Neuron (in vitro differentiated cells): Measurements from ENCODE around the gene EAPP.
"Not testable (repeated sequence)": the region's sequence is repeated elsewhere in the genome, so short reads cannot be mapped to it uniquely, and the experiment has no call there.

Experiments used
- H2AFZ ChIP-seq: one replicate; pipeline ENCODE4 v1.6.1; 2013; ENCODE audit warnings: low read depth, mild to moderate bottlenecking, inconsistent platforms, low read length, moderate library complexity
- H3K27me3 ChIP-seq: one replicate; pipeline ENCODE4 v1.6.1; 2013; ENCODE audit warnings: low read length; ENCODE audit not compliant: insufficient read depth
- H3K36me3 ChIP-seq: one replicate; pipeline ENCODE4 v1.6.1; 2013; ENCODE audit warnings: low read length; ENCODE audit not compliant: insufficient read depth
- H3K4me1 ChIP-seq: one replicate; pipeline ENCODE4 v1.6.1; 2013; ENCODE audit warnings: low read length; ENCODE audit not compliant: insufficient read depth
- H3K4me3 ChIP-seq: 2 replicates; pipeline ENCODE4 v1.5.1; 2013; ENCODE audit warnings: mild to moderate bottlenecking, low read length, moderate library complexity
- H3K9me3 ChIP-seq: one replicate; pipeline ENCODE4 v1.6.1; 2013; ENCODE audit warnings: low read length

EAPP gene

GRCh38 chr14:34539407-34540180, at the start of gene EAPP:
EAPP (minus strand) TSS chr14:34539701; CDS start chr14:34539628, 73 bp downstream.
- Histone ChIP-seq H3K4me1 (peaks cover 10% of the 10 kb centered on the region), H3K36me3 (peaks cover 3% of the 10 kb centered on the region), H3K9me3 (no peaks in the 10 kb centered on the region), H3K4me3 (peak within 1 kb of the TSS; percentile 89), H3K27me3 (no peaks in the 10 kb centered on the region), H2AFZ (peak within 1 kb of the TSS; percentile 63)

- Histone ChIP-seq H3K4me1 (no peaks in the 10 kb centered on the region), H3K27me3 (no peaks in the 10 kb centered on the region), H3K4me3 (no peak overlapping the region), H2AFZ (no peak overlapping the region), H3K9me3 (no peaks in the 10 kb centered on the region), H3K36me3 (peaks cover 62% of the 10 kb centered on the region)
Observed at GRCh38 chr14:34583525-34583924, 44.0 kb upstream of the EAPP start.

- H3K4me3 ChIP-seq, result no peak overlapping the region
- H3K27me3 ChIP-seq, result no peaks in the 10 kb centered on the region
- no peak overlapping the region for H2AFZ ChIP-seq
- peaks cover 70% of the 10 kb centered on the region for H3K36me3 ChIP-seq
- H3K4me1 ChIP-seq, result no peaks in the 10 kb centered on the region
- H3K9me3 ChIP-seq, result no peaks in the 10 kb centered on the region
Observed at GRCh38 chr14:34582117-34582680, 42.7 kb upstream of the EAPP start.

- peaks cover 62% of the 10 kb centered on the region for H3K36me3 ChIP-seq
- no peaks in the 10 kb centered on the region for H3K9me3 ChIP-seq
- no peak overlapping the region for H2AFZ ChIP-seq
Observed at GRCh38 chr14:34580381-34580780, 40.9 kb upstream of the EAPP start.

GRCh38 chr14:34571771-34572170, 32.3 kb upstream of the EAPP start:
- no peak overlapping the region for H2AFZ ChIP-seq
- no peaks in the 10 kb centered on the region for H3K4me1 ChIP-seq
- no peak overlapping the region for H3K4me3 ChIP-seq
- H3K36me3 ChIP-seq, result peaks cover 46% of the 10 kb centered on the region
- H3K27me3 ChIP-seq, result no peaks in the 10 kb centered on the region
- no peaks in the 10 kb centered on the region for H3K9me3 ChIP-seq

More at GRCh38 chr14:34580381-34580780, 40.9 kb upstream of the EAPP start:
- no peaks in the 10 kb centered on the region for H3K27me3 ChIP-seq
- no peaks in the 10 kb centered on the region for H3K4me1 ChIP-seq
- H3K4me3 ChIP-seq, result no peak overlapping the region

GRCh38 chr14:34569750-34570149, 30.2 kb upstream of the EAPP start:
- Histone ChIP-seq H3K36me3 (peaks cover 56% of the 10 kb centered on the region), H3K4me3 (no peak overlapping the region), H2AFZ (no peak overlapping the region), H3K27me3 (no peaks in the 10 kb centered on the region), H3K4me1 (no peaks in the 10 kb centered on the region), H3K9me3 (no peaks in the 10 kb centered on the region)

GRCh38 chr14:34568803-34569202, 29.3 kb upstream of the EAPP start:
- peaks cover 56% of the 10 kb centered on the region for H3K36me3 ChIP-seq
- H2AFZ ChIP-seq, result no peak overlapping the region
- no peaks in the 10 kb centered on the region for H3K9me3 ChIP-seq
- no peak overlapping the region for H3K4me3 ChIP-seq
- H3K4me1 ChIP-seq, result no peaks in the 10 kb centered on the region
- H3K27me3 ChIP-seq, result no peaks in the 10 kb centered on the region

GRCh38 chr14:34562776-34563150, 23.3 kb upstream of the EAPP start:
- no peak overlapping the region for H3K4me3 ChIP-seq

GRCh38 chr14:34562037-34562775, 22.7 kb upstream of the EAPP start:
- not testable (repeated sequence) for H2AFZ ChIP-seq, H3K4me1 ChIP-seq, H3K4me3 ChIP-seq, H3K9me3 ChIP-seq, H3K27me3 ChIP-seq
- H3K36me3 ChIP-seq, result peaks cover 26% of the 10 kb centered on the region

More at GRCh38 chr14:34562776-34563150, 23.3 kb upstream of the EAPP start:
- H3K36me3 ChIP-seq, result peaks cover 31% of the 10 kb centered on the region
- no peak overlapping the region for H2AFZ ChIP-seq
- H3K9me3 ChIP-seq, result no peaks in the 10 kb centered on the region
- H3K27me3 ChIP-seq, result no peaks in the 10 kb centered on the region
- H3K4me1 ChIP-seq, result no peaks in the 10 kb centered on the region

- H3K4me3 ChIP-seq, H3K9me3 ChIP-seq, H3K36me3 ChIP-seq, H2AFZ ChIP-seq, H3K4me1 ChIP-seq, H3K27me3 ChIP-seq: not testable (repeated sequence)
Observed at GRCh38 chr14:34556498-34556829, 17.0 kb upstream of the EAPP start.

- not testable (repeated sequence) for H3K4me1 ChIP-seq, H3K36me3 ChIP-seq, H3K27me3 ChIP-seq, H3K9me3 ChIP-seq, H3K4me3 ChIP-seq, H2AFZ ChIP-seq
Observed at GRCh38 chr14:34555583-34556497, 16.3 kb upstream of the EAPP start.

GRCh38 chr14:34554540-34555250, 15.2 kb upstream of the EAPP start:
- no peaks in the 10 kb centered on the region for H3K36me3 ChIP-seq
- H3K27me3 ChIP-seq, result no peaks in the 10 kb centered on the region
- no peaks in the 10 kb centered on the region for H3K9me3 ChIP-seq
- H2AFZ ChIP-seq, result no peak overlapping the region
- H3K4me3 ChIP-seq, result no peak overlapping the region
- H3K4me1 ChIP-seq, result peaks cover 5% of the 10 kb centered on the region
